A549 (cell line): ENCODE measurements around the gene ATF7IP2. TPM values are rescaled to one million over a fixed set of nuclear protein-coding genes. Genes with fewer than 3 reads are reported as not detected.
"Not testable (repeated sequence)": the region's sequence is repeated elsewhere in the genome, so short reads cannot be mapped to it uniquely, and the experiment has no call there.

Experiments
- ATAC-seq, 2 experiments: fragments of 200-7000 bp in 1 of 2; fragments of >200 bp in 1 of 2; cut with Nextera tagmentation in 1 of 2; cut with Tn5 transposase in 1 of 2; 3 replicates each; pipeline versions ENCODE4 v1.8.0 to v1.9.1; 2018 to 2020; ENCODE audit warnings: mild to moderate bottlenecking in 1 of 2, moderate library complexity in 1 of 2
- CTCF ChIA-PET: fragments of 300-600 bp; sonication (Branson Sonifier 250); formaldehyde crosslinking; extraction: SDS; loops from one replicate; lab custom pipeline; 2021; ENCODE audit warnings: antibody characterized with exemption, inconsistent platforms; lab: Yijun Ruan, JAX
- POLR2A ChIA-PET: fragments of 350-600 bp; formaldehyde crosslinking; extraction: SDS; loops from one replicate; lab custom pipeline; 2021; ENCODE audit warnings: antibody characterized with exemption, inconsistent platforms; lab: Yijun Ruan, JAX
- DNase-seq, 2 experiments: peaks; one replicate each; pipeline versions ENCODE4 v3.0.0 to v3.0.0-alpha.2; 2011 to 2016; ENCODE audit warnings: low read depth in 1 of 2, low spot score in 1 of 2
- FAIRE-seq: peaks from 2 replicates; lab custom pipeline; 2011; peaks lifted over from hg19 to GRCh38; lab: Jason Lieb, UNC
- H3K27ac ChIP-seq, 2 experiments: fragments of >200 bp; sonication (Bioruptor Twin); formaldehyde crosslinking; 3 replicates each; pipeline ENCODE4 v1.5.1; 2016 to 2017
- H3K4me1 ChIP-seq: fragments of >200 bp; sonication (Bioruptor Twin); formaldehyde crosslinking; 3 replicates; pipeline ENCODE4 v1.6.1; 2016
- H3K4me2 ChIP-seq: fragments of >200 bp; sonication (Bioruptor Twin); formaldehyde crosslinking; 3 replicates; pipeline ENCODE4 v1.6.1; 2016
- H3K4me3 ChIP-seq: fragments of >200 bp; sonication (Bioruptor Twin); formaldehyde crosslinking; 3 replicates; pipeline ENCODE4 v1.5.1; 2016
- H3K9me3 ChIP-seq: fragments of >200 bp; sonication (Bioruptor Twin); formaldehyde crosslinking; 3 replicates; pipeline ENCODE4 v1.6.1; 2016
- CBX2 ChIP-seq: fragments of 200-600 bp; sonication (generic); IDR thresholded peaks from 2 replicates; pipeline ENCODE4 v1.6.1; 2016; ENCODE audit warnings: low read depth, mild to moderate bottlenecking, borderline replicate concordance
- CHD4 ChIP-seq: fragments of 200-600 bp; sonication (generic); IDR thresholded peaks from 2 replicates; pipeline ENCODE4 v1.6.1; 2016; ENCODE audit warnings: antibody characterized with exemption, mild to moderate bottlenecking, borderline replicate concordance
- EHF ChIP-seq: fragments of 250-450 bp; sonication (Bioruptor Pico); IDR thresholded peaks from 2 replicates; pipeline ENCODE4 v1.5.0; 2020; ENCODE audit warnings: mild to moderate bottlenecking
- EHMT2 ChIP-seq: fragments of 200-600 bp; sonication (generic); IDR thresholded peaks from 2 replicates; pipeline ENCODE4 v1.6.1; 2016; ENCODE audit warnings: antibody characterized with exemption, low read depth, mild to moderate bottlenecking, moderate library complexity
- EP300 ChIP-seq, 2 experiments: fragments of >200 bp; sonication (Bioruptor Twin); formaldehyde crosslinking; IDR thresholded peaks; 2 replicates in 1 of 2; 3 replicates in 1 of 2; pipeline ENCODE4 v1.6.1; 2016 to 2017
- GATA3 ChIP-seq: IDR thresholded peaks from 2 replicates; pipeline ENCODE4 v1.6.1; 2012; ENCODE audit warnings: borderline replicate concordance
- HDAC2 ChIP-seq: fragments of 200-600 bp; sonication (generic); IDR thresholded peaks from 2 replicates; pipeline ENCODE4 v1.6.1; 2016
- HEYL ChIP-seq: fragments of 250-450 bp; sonication (Bioruptor Pico); IDR thresholded peaks from 2 replicates; pipeline ENCODE4 v1.8.0; 2021; ENCODE audit warnings: mild to moderate bottlenecking, moderate library complexity
- HOXA7 ChIP-seq: fragments of 250-450 bp; sonication (Bioruptor Pico); IDR thresholded peaks from 2 replicates; pipeline ENCODE4 v1.5.0; 2020; ENCODE audit warnings: mild to moderate bottlenecking, moderate library complexity
- MYC ChIP-seq: IDR thresholded peaks from 2 replicates; pipeline ENCODE4 v1.6.1; 2012; ENCODE audit warnings: mild to moderate bottlenecking, inconsistent platforms, low read length, improper control_type of control experiment, borderline replicate concordance
- NFE2L2 ChIP-seq: fragments of 150-350 bp; conservative IDR thresholded peaks from 2 replicates; pipeline ENCODE4 v1.6.1; 2014; ENCODE audit warnings: low read length
- RAD21 ChIP-seq, 2 experiments: fragments of >200 bp in 1 of 2; sonication (Bioruptor Twin) in 1 of 2; formaldehyde crosslinking in 1 of 2; IDR thresholded peaks in 1 of 2; conservative IDR thresholded peaks in 1 of 2; 2 replicates in 1 of 2; 3 replicates in 1 of 2; pipeline ENCODE4 v1.6.1; 2012 to 2018; ENCODE audit warnings: inconsistent platforms in 1 of 2
- SREBF2 ChIP-seq: fragments of 450-650 bp; IDR thresholded peaks from 2 replicates; pipeline ENCODE4 v1.6.1; 2014; ENCODE audit warnings: mild to moderate bottlenecking, moderate library complexity
- ZC3H11A ChIP-seq: fragments of 450-650 bp; IDR thresholded peaks from 2 replicates; pipeline ENCODE4 v1.6.1; 2014; ENCODE audit warnings: antibody characterized with exemption, mild to moderate bottlenecking
- WGBS: methylation state at CpG from one replicate; pipeline ENCODE4 v1.1.6; 2017; ENCODE audit errors: missing lambda C conversion rate; 5-methylcytosine and 5-hydroxymethylcytosine counted together
- polyA plus RNA-seq, 4 experiments: library from polyadenylated mRNA; depleted of rRNA in 3 of 4; stranded (reverse); fragments of >200 nt; fragmentation: RNase III in 1 of 4; extraction: RNeasy Plus Mini Kit Qiagen cat#74134 plus additional on column Dnase treatment in 1 of 4; gene quantifications; 2 replicates in 3 of 4; 3 replicates in 1 of 4; pipeline ENCODE4 v1.2.3, GENCODE V29; 2011 to 2017
- TF ChIP-seq, protein P1 (sequence below): IDR thresholded peaks from 2 replicates; pipeline ENCODE4 v1.6.1; 2012
- TF ChIP-seq, protein P2 (sequence below): IDR thresholded peaks from 2 replicates; pipeline ENCODE4 v1.6.1; 2012
- TF ChIP-seq, protein P3 (sequence below): fragments of 450-650 bp; IDR thresholded peaks from 2 replicates; pipeline ENCODE4 v1.6.1; 2014; ENCODE audit warnings: antibody characterized with exemption

Gene ATF7IP2
- polyA plus RNA-seq, 2 of the 4 experiments (the other 2 are of a cell fraction) = 12.3 to 23.5 TPM

DNA sequence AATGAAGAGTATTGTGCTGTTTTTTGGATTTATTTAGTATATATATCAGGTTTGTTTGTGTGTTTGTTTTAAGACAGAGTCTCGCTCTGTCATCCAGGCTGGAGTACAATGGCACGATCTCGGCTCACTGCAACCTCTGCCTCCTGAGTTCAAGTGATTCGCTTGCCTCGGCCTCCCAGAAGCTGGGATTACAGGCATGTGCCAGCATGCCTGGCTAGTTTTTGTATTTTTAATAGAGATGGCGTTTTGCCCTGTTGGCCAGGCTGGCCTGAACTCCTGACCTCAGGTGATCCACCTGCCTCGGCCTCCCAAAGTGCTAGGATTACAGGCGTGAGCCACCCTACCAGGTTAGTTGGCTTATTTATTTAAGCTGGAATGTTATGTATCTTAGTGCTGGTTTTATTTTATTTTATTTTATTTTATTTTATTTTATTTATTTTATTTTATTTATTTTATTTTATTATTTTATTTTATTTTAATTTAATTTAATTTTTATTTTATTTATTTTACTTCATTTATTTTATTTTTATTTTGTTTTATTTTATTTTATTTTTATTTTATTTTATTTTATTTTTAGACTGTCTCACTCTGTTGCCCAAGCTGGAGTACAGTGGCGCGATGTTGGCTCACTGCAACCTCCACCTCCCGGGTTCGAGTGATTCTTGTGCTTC, 43.6 kb downstream of the ATF7IP2 start:
- H3K4me2 ChIP-seq, CTCF ChIA-PET, H3K9me3 ChIP-seq, POLR2A ChIA-PET, ATAC-seq, FAIRE-seq, H3K4me1 ChIP-seq, DNase-seq, H3K27ac ChIP-seq, H3K4me3 ChIP-seq: not testable (repeated sequence)
- WGBS = 90% methylated on average over 12 of the region's 12 CpGs

DNA sequence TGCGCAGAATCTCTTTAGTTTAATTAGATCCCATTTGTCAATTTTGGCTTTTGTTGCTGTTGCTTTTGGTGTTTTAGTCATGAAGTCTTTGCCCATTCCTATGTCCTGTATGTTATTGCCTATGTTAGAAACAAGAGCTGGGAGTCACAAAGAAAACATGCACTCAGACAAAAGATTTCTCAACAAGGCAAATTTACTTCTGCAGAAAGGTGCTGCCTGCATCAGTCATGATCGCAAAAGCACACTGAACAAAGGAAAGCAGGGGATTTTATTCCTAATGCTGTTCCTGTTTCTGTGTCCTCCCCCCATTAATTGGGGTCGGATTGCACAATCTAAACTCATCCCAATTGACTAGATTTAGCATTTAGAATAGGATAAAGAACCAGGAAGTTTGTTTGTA, 55.9 kb downstream of the ATF7IP2 start:
- no peak for TF ChIP-seq HEYL (CRISPR knock-in tag)
- TF ChIP-seq, protein P1, sequence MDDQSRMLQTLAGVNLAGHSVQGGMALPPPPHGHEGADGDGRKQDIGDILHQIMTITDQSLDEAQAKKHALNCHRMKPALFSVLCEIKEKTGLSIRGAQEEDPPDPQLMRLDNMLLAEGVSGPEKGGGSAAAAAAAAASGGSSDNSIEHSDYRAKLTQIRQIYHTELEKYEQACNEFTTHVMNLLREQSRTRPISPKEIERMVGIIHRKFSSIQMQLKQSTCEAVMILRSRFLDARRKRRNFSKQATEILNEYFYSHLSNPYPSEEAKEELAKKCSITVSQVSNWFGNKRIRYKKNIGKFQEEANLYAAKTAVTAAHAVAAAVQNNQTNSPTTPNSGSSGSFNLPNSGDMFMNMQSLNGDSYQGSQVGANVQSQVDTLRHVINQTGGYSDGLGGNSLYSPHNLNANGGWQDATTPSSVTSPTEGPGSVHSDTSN = no peak
- no peak for TF ChIP-seq SREBF2
- TF ChIP-seq GATA3 = no peak
- TF ChIP-seq HDAC2 = no peak
- no peak for TF ChIP-seq EP300 (IDR thresholded peaks at IDR 0.05)
- TF ChIP-seq EHF (CRISPR knock-in tag) = no peak
- TF ChIP-seq, protein P2, sequence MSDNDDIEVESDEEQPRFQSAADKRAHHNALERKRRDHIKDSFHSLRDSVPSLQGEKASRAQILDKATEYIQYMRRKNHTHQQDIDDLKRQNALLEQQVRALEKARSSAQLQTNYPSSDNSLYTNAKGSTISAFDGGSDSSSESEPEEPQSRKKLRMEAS = no peak
- TF ChIP-seq EHMT2 = no peak
- no peak for TF ChIP-seq ZC3H11A
- TF ChIP-seq CBX2 = no peak
- no peak for TF ChIP-seq MYC
- TF ChIP-seq CHD4 = no peak
- no peak for TF ChIP-seq RAD21 (conservative IDR thresholded peaks at IDR 0.05 in 1 of 2, IDR thresholded peaks at IDR 0.05 in 1 of 2)
- TF ChIP-seq NFE2L2 = no peak
- TF ChIP-seq, protein P3, sequence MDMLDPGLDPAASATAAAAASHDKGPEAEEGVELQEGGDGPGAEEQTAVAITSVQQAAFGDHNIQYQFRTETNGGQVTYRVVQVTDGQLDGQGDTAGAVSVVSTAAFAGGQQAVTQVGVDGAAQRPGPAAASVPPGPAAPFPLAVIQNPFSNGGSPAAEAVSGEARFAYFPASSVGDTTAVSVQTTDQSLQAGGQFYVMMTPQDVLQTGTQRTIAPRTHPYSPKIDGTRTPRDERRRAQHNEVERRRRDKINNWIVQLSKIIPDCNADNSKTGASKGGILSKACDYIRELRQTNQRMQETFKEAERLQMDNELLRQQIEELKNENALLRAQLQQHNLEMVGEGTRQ = no peak
- 65% methylated on average over 3 of the region's 3 CpGs for WGBS
- H3K4me1 ChIP-seq = no peaks in the 10 kb centered on the region
- H3K4me3 ChIP-seq = no peak overlapping the region
- CTCF ChIA-PET = interaction anchor here (0.6 kb wide), 1 partner anchor 247 kb away, joined by 6 read pairs; no protein-coding TSS in a partner anchor
- no peak overlapping the region for H3K27ac ChIP-seq
- POLR2A ChIA-PET = no interaction called here
- DNase-seq = no peak
- H3K4me2 ChIP-seq = no peak overlapping the region
- H3K9me3 ChIP-seq = peaks cover 9% of the 10 kb centered on the region
- FAIRE-seq = no peak
- ATAC-seq = no peak

DNA sequence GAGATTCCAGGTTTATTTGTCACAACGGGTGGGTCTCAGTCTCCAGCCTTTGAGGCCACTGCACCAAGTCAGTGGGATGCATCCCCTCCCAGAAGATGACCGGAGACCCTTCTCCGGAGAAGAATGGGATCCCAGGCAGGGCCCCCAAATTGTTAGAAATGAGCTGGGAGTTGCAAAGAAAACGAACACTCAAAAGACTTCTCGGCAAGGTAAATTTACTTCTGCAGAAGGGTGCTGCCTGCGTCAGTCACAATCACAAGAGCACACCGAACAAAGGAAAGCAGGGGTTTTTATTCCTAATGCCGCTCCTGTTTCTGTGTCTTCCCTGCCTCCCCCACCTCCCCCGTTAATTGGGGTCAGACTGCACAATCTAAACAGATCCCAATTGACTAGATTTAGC, 61.4 kb downstream of the ATF7IP2 start:
- Histone ChIP-seq H3K4me3 (no peak overlapping the region), H3K4me2 (no peak overlapping the region), H3K27ac (no peak overlapping the region), H3K4me1 (no peaks in the 10 kb centered on the region), H3K9me3 (peaks cover 18% of the 10 kb centered on the region)
- ChIA-PET CTCF (no interaction called here), POLR2A (no interaction called here)
- ATAC-seq (no peak), DNase-seq (no peak), FAIRE-seq (no peak)
- WGBS = 90% methylated on average over 9 of the region's 9 CpGs
- no peak for TF ChIP-seq EHF (CRISPR knock-in tag)
- no peak for TF ChIP-seq HOXA7 (CRISPR knock-in tag)

DNA sequence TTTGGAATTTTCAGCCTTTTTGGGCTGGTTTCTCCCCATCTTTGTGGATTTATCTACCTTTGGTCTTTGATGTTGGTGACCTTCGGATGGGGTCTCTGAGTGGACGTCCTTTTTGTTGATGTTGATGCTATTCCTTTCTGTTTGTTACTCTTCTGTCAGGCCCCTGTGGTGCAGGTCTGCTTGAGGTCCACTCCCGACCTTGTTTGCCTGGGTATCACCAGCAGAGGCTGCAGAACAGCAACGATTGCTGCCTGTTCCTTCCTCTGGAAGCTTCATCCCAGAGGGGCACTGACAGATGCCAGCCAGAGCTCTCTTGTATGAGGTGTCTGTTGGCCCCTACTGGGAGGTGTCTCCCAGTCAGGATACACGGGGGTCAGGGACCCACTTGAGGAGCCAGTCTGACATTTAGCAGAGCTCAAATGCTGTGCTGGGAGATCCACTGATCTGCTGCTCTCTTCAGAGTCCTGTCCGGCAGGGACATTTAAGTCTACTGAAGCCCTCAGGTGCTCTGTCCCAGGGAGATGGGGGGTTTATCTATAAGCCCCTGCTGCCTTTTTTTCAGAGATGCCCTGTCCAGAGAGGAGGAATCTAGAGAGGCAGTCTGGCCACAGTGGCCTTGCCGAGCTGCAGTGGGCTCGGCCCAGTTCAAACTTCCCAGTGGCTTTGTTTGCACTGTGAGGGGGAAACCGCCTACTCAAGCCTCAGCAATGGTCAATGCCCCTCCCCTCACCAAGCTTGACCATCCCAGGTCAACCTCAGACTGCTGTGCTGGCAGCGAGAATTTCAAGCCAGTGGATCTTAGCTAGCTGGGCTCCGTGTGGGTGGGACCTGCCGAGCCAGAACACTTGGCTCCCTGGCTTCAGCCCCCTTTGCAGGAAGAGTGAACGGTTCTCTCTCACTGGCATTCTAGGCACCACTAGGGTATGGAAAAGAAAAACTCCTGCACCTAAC, 66.6 kb downstream of the ATF7IP2 start:
- H3K4me2 ChIP-seq, POLR2A ChIA-PET, DNase-seq, H3K4me3 ChIP-seq, FAIRE-seq, H3K4me1 ChIP-seq, H3K27ac ChIP-seq, H3K9me3 ChIP-seq, ATAC-seq: not testable (repeated sequence)
- CTCF ChIA-PET = interaction anchor here (0.9 kb wide), 1 partner anchor 285 kb away, joined by 4 read pairs; no protein-coding TSS in a partner anchor
- WGBS = 85% methylated on average over 5 of the region's 13 CpGs
